HepG2 (cell line): ENCODE data around the gene WBP1. TPM values are rescaled to one million over a fixed set of nuclear protein-coding genes. Genes with fewer than 3 reads are reported as not detected.

Experiments used
- ATAC-seq: fragments of 200-7000 bp; cut with Tn5 transposase; 3 replicates; pipeline ENCODE4 v1.9.1; 2020; ENCODE audit warnings: mild to moderate bottlenecking, moderate library complexity
- BruUV-seq: library from RNA; stranded (reverse); fragments of 400-500 nt; replicated peaks from 2 replicates; lab custom pipeline; 2021; lab: Mats Ljungman, UMichigan
- CTCF ChIA-PET: fragments of 300-600 bp; formaldehyde crosslinking; extraction: SDS; loops from one replicate; lab custom pipeline; 2021; ENCODE audit warnings: low total read pairs, inconsistent platforms, low intra/inter-chr PET ratio; lab: Yijun Ruan, JAX
- POLR2A ChIA-PET: fragments of 350-600 bp; sonication (Branson Sonifier 250); formaldehyde crosslinking; loops from one replicate; lab custom pipeline; 2020; ENCODE audit warnings: antibody characterized with exemption, inconsistent platforms; lab: Yijun Ruan, JAX
- DNase-seq: peaks from one replicate; pipeline ENCODE4 v3.0.0-alpha.2; 2015; ENCODE audit warnings: low spot score
- FAIRE-seq: peaks from 3 replicates; lab custom pipeline; 2011; peaks lifted over from hg19 to GRCh38; lab: Jason Lieb, UNC
- H2AFZ ChIP-seq: one replicate; pipeline ENCODE4 v1.6.1; 2011; ENCODE audit warnings: low read length, inconsistent platforms
- H3K27ac ChIP-seq: fragments of 300-600 bp; 3 replicates; pipeline ENCODE4 v1.8.0; 2011; ENCODE audit warnings: mixed run types, mild to moderate bottlenecking, mixed read lengths, low read length, inconsistent platforms; ENCODE audit not compliant: insufficient read depth; ENCODE audit errors: extremely low read length
- H3K27me3 ChIP-seq, 2 experiments: fragments of 200-600 bp in 1 of 2; 2 replicates in 1 of 2; 3 replicates in 1 of 2; pipeline versions ENCODE4 v1.6.0 to v1.8.0; 2011; ENCODE audit warnings: low read length in 2 of 2, mild to moderate bottlenecking in 2 of 2, moderate library complexity in 2 of 2, inconsistent platforms in 1 of 2; ENCODE audit not compliant: insufficient read depth in 2 of 2, control insufficient read depth in 1 of 2
- H3K36me3 ChIP-seq, 2 experiments: fragments of 200-600 bp in 1 of 2; replicated peaks in 1 of 2; 2 replicates in 1 of 2; 3 replicates in 1 of 2; pipeline versions ENCODE4 v1.5.1 to v1.8.0; 2011; ENCODE audit warnings: low read length in 2 of 2, inconsistent platforms in 1 of 2; ENCODE audit not compliant: insufficient read depth in 2 of 2, control insufficient read depth in 1 of 2
- H3K4me1 ChIP-seq: 2 replicates; pipeline ENCODE4 v1.5.1; 2012; ENCODE audit warnings: low read length, inconsistent platforms; ENCODE audit not compliant: insufficient read depth
- H3K4me2 ChIP-seq: 2 replicates; pipeline ENCODE4 v1.6.0; 2011; ENCODE audit warnings: low read depth, low read length, inconsistent platforms
- H3K4me3 ChIP-seq, 3 experiments: fragments of 200-600 bp in 1 of 3; sonication (generic), shearing (Covaris generic) in 1 of 3; replicated peaks in 1 of 3; 2 replicates each; pipeline ENCODE4 v1.5.1; 2011 to 2016; ENCODE audit warnings: low read length in 3 of 3, inconsistent platforms in 2 of 3, low read depth in 2 of 3, mild to moderate bottlenecking in 2 of 3, control low read depth in 1 of 3, mixed read lengths in 1 of 3; ENCODE audit not compliant: insufficient read depth in 1 of 3
- H3K79me2 ChIP-seq: one replicate; pipeline ENCODE4 v1.6.1; 2011; ENCODE audit warnings: low read length, inconsistent platforms; ENCODE audit not compliant: insufficient read depth
- H3K9ac ChIP-seq: 2 replicates; pipeline ENCODE4 v1.6.0; 2011; ENCODE audit warnings: mild to moderate bottlenecking, low read depth, low read length, inconsistent platforms; ENCODE audit not compliant: insufficient read depth
- H3K9me3 ChIP-seq: 2 replicates; pipeline ENCODE4 v1.5.1; 2012; ENCODE audit warnings: mild to moderate bottlenecking, low read length
- H4K20me1 ChIP-seq: 2 replicates; pipeline ENCODE4 v1.6.0; 2011; ENCODE audit warnings: inconsistent platforms, mild to moderate bottlenecking, low read length, moderate library complexity; ENCODE audit not compliant: insufficient read depth
- ADNP ChIP-seq: sonication (generic); formaldehyde crosslinking; IDR thresholded peaks from 2 replicates; pipeline ENCODE4 v1.4.0; 2020; ENCODE audit warnings: missing genetic modification reagents
- AGO2 ChIP-seq: fragments of 200-400 bp; formaldehyde crosslinking; optimal IDR thresholded peaks from 2 replicates; pipeline ENCODE3; 2017; ENCODE audit warnings: mild to moderate bottlenecking, low read depth, low read length, moderate library complexity
- BHLHE40 ChIP-seq: IDR thresholded peaks from 2 replicates; pipeline ENCODE4 v1.6.1; 2011; ENCODE audit warnings: low read length, improper control_type of control experiment
- CREBL2 ChIP-seq: sonication (generic); formaldehyde crosslinking; IDR thresholded peaks from 2 replicates; pipeline ENCODE4 v1.8.1; 2023; ENCODE audit warnings: missing genetic modification reagents, mild to moderate bottlenecking, borderline replicate concordance
- HNF1A ChIP-seq, 2 experiments: sonication (generic) in 1 of 2; formaldehyde crosslinking in 1 of 2; IDR thresholded peaks; 2 replicates each; pipeline versions ENCODE4 v1.4.0 to v1.6.1; 2016 to 2020; ENCODE audit warnings: borderline replicate concordance in 1 of 2, low read depth in 1 of 2, mild to moderate bottlenecking in 1 of 2, missing genetic modification reagents in 1 of 2
- NAIF1 ChIP-seq: sonication (generic); formaldehyde crosslinking; IDR thresholded peaks from 2 replicates; pipeline ENCODE4 v1.5.0; 2020; ENCODE audit warnings: mild to moderate bottlenecking, missing genetic modification reagents, borderline replicate concordance
- PHF21A ChIP-seq: sonication (generic); formaldehyde crosslinking; IDR thresholded peaks from 2 replicates; pipeline ENCODE4 v1.5.0; 2020; ENCODE audit warnings: mild to moderate bottlenecking, missing genetic modification reagents
- TP53 ChIP-seq: sonication (generic); formaldehyde crosslinking; conservative IDR thresholded peaks from 2 replicates; pipeline ENCODE4 v1.4.0; 2020; ENCODE audit warnings: missing genetic modification reagents
- ZBTB49 ChIP-seq: sonication (generic); formaldehyde crosslinking; IDR thresholded peaks from 2 replicates; pipeline ENCODE4 v1.4.0; 2020; ENCODE audit warnings: missing genetic modification reagents, borderline replicate concordance
- ZFP37 ChIP-seq: sonication (generic); formaldehyde crosslinking; IDR thresholded peaks from 2 replicates; pipeline ENCODE4 v1.4.0; 2020; ENCODE audit warnings: missing genetic modification reagents, borderline replicate concordance
- ZNF350 ChIP-seq: sonication (generic); formaldehyde crosslinking; IDR thresholded peaks from 2 replicates; pipeline ENCODE4 v1.4.0; 2020; ENCODE audit warnings: mild to moderate bottlenecking, low read depth, missing genetic modification reagents, borderline replicate concordance
- ZNF512 ChIP-seq: sonication (generic); formaldehyde crosslinking; IDR thresholded peaks from 2 replicates; pipeline ENCODE4 v1.4.0; 2020; ENCODE audit warnings: mild to moderate bottlenecking, missing genetic modification reagents
- ZNF550 ChIP-seq: sonication (generic); formaldehyde crosslinking; IDR thresholded peaks from 2 replicates; pipeline ENCODE4 v1.4.0; 2020; ENCODE audit warnings: mild to moderate bottlenecking, missing genetic modification reagents, borderline replicate concordance
- WGBS: methylation state at CpG from one replicate; pipeline ENCODE4 v1.1.6; 2017; ENCODE audit warnings: low lambda C conversion rate; 5-methylcytosine and 5-hydroxymethylcytosine counted together
- in situ Hi-C: cut with HindIII; loops from 2 replicates; pipeline ENCODE4 v1.10.0; 2017; ENCODE audit warnings: low pct_unique_long_range_greater_than_20kb; ENCODE audit not compliant: extremely low pct_ligation_motif_present
- intact Hi-C: fragments of 100-400 bp; cut with micrococcal nuclease; formaldehyde crosslinking; loops from one replicate; pipeline ENCODE4 v1.10.0; 2022; ENCODE audit not compliant: unreplicated experiment
- polyA plus RNA-seq, 8 experiments: library from polyadenylated mRNA; depleted of rRNA in 3 of 8; stranded (reverse) in 7 of 8; unstranded in 1 of 8; fragments of >200 nt; fragmentation: Illumina TruSeq in 4 of 8; extraction: Trizol in 4 of 8; gene quantifications; 2 replicates each; pipeline versions ENCODE4 v1.2.1 to v1.2.3, GENCODE V29; 2011 to 2016; ENCODE audit warnings: low read depth in 4 of 8, missing spikeins in 1 of 8, mixed read lengths in 1 of 8; ENCODE audit not compliant: insufficient read depth in 1 of 8
- total RNA-seq, 5 experiments: library from RNA; depleted of rRNA; stranded (reverse); fragments of >200 nt; fragmentation: Illumina TruSeq; extraction: Trizol; gene quantifications; 2 replicates each; pipeline ENCODE4 v1.2.3, GENCODE V29; 2016; ENCODE audit warnings: low read depth in 1 of 5

Gene WBP1
- total and polyA plus RNA-seq, 2 of the 13 experiments (the other 11 are each of a cell fraction or from before 2014, with no cell fraction given): 38.8 to 85.7 TPM

GRCh38 chr2:74448771-74449170 is 9.5 kb upstream of the WBP1 start (continued):
- TF ChIP-seq HNF1A (IDR thresholded peaks at IDR 0.05; ENCODE audit: low read depth) (0 out of 2 replicates have a peak, but pooled peaks have one; percentile 19), HNF1A (CRISPR knock-in tag; IDR thresholded peaks at IDR 0.05; ENCODE audit: borderline replicate concordance) (no peak), CREBL2 (CRISPR knock-in tag) (no peak), TP53 (CRISPR knock-in tag) (no peak), ADNP (no peak)

GRCh38 chr2:74450570-74451190 is 7.6 kb upstream of the WBP1 start:
- CTCF ChIA-PET: no interaction called here
- ATAC-seq (no peak), FAIRE-seq (no peak), DNase-seq (no peak)
- H2AFZ ChIP-seq: no peak overlapping the region
- H3K9me3 ChIP-seq: no peaks in the 10 kb centered on the region
- 57% methylated on average over 3 of the region's 3 CpGs for WGBS
- peaks cover 3% of the 10 kb centered on the region for H3K79me2 ChIP-seq
- no TSS peak for BruUV-seq
- H4K20me1 ChIP-seq: no peaks in the 10 kb centered on the region
- no peak overlapping the region for H3K27ac ChIP-seq
- H3K4me2 ChIP-seq: no peak overlapping the region
- H3K4me1 ChIP-seq: peaks cover 57% of the 10 kb centered on the region
- H3K36me3 ChIP-seq: no peaks in the 10 kb centered on the region
- in situ Hi-C loops (no loop called here), intact Hi-C loops (no loop called here)
- POLR2A ChIA-PET: interaction anchor here (12.4 kb wide), 1 partner anchor 7 kb away, joined by 342 read pairs; the partner anchor contains the start of gene RTKN
- H3K4me3 ChIP-seq: no peak overlapping the region
- no peaks in the 10 kb centered on the region for H3K27me3 ChIP-seq
- H3K9ac ChIP-seq: no peak overlapping the region
- TF ChIP-seq AGO2 (no peak), ZFP37 (no peak), ZNF512 (CRISPR knock-in tag) (no peak), ZNF350 (no peak), NAIF1 (no peak), PHF21A (CRISPR knock-in tag) (no peak), BHLHE40 (no peak), ZNF550 (no peak), ZBTB49 (CRISPR knock-in tag) (no peak)
